HG03139 (cell line): ENCODE data around the gene TMC5.
"Not testable (repeated sequence)": the region's sequence is repeated elsewhere in the genome, so short reads cannot be mapped to it uniquely, and the experiment has no call there.

Experiments used
- ATAC-seq: cut with Tn5 transposase; IDR thresholded peaks from one replicate; pipeline ENCODE4 v1.9.1; 2021; ENCODE audit not compliant: unreplicated experiment

TMC5 gene, protein sequence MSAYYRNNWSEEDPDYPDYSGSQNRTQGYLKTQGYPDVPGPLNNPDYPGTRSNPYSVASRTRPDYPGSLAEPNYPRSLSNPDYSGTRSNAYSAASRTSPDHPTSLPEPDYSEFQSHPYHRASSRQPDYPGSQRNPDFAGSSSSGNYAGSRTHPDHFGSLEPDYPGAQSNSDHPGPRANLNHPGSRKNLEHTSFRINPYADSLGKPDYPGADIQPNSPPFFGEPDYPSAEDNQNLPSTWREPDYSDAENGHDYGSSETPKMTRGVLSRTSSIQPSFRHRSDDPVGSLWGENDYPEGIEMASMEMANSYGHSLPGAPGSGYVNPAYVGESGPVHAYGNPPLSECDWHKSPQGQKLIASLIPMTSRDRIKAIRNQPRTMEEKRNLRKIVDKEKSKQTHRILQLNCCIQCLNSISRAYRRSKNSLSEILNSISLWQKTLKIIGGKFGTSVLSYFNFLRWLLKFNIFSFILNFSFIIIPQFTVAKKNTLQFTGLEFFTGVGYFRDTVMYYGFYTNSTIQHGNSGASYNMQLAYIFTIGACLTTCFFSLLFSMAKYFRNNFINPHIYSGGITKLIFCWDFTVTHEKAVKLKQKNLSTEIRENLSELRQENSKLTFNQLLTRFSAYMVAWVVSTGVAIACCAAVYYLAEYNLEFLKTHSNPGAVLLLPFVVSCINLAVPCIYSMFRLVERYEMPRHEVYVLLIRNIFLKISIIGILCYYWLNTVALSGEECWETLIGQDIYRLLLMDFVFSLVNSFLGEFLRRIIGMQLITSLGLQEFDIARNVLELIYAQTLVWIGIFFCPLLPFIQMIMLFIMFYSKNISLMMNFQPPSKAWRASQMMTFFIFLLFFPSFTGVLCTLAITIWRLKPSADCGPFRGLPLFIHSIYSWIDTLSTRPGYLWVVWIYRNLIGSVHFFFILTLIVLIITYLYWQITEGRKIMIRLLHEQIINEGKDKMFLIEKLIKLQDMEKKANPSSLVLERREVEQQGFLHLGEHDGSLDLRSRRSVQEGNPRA

DNA sequence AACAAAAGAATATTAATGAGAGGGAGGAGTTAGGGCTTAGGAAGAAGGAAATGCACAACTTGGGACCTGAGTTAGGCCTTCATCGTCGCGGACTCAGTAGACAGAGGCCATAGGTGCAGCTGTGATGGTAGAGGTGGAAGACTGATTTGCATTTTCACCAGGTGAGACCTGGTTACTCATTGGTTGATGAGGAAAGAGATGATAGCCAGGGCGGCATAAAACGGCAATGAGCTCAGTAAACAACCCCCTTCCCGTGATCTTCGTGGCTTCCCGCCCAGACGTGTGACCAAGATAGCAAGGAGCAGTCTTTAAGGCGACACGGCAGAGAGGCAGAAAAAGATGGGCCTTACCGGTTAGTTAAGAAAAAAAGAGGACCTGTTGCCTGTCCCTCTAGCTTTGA is at the start of gene TMC5:
TSS of gene TMC5 (plus strand) at position 244 of the 400 bp plus-strand sequence. CDS start 22,156 bp downstream, outside the sequence.
- ATAC-seq = no peak

DNA sequence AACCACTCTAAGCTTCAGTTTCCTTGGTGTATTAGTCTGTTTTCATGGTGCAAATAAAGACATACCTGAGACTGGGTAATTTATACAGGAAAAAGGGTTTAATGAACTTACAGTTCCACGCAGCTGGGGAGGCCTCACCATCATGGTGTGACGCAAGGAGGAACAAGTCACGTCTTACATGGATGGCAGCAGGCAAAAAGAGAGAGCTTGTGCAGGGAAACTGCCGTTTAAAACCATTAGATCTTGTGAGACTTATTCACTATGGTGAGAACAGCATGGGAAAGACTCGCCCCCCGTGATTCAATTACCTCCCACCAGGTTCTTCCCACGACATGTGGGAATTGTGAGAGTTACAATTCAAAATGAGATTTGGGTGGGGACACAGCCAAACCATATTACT is 45.1 kb upstream of the TMC5 start:
- ATAC-seq = not testable (repeated sequence)

GRCh38 chr16:19374402-19374801 is 43.3 kb upstream of the TMC5 start:
- no peak for ATAC-seq

DNA sequence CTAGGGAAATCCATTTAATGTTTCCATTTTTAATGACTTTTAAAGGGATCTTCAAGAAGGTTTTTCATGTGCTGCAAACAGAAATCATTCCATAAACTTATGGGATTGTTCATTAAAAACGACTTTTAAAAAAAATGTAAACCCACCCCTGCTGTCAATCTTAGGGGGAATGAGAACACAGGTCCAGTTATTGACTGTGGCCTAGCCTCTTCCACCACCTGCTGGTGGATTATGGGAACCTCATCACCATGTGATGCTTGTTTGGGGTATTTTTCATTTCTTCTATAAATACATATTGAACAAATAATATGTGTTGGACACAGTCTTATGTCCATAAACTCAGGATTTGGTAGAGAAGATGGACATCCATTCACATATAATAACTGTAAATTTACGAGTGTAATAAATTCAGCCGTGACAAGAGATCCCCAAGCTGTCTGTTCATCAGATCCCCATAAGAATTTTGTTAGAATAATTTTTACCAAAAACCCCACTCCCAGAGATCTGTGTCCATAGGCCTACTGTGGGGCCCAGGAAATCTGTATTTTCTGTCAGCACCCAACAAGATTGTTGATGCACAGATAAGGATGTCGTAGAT is 42.0 kb upstream of the TMC5 start:
- no peak for ATAC-seq

DNA sequence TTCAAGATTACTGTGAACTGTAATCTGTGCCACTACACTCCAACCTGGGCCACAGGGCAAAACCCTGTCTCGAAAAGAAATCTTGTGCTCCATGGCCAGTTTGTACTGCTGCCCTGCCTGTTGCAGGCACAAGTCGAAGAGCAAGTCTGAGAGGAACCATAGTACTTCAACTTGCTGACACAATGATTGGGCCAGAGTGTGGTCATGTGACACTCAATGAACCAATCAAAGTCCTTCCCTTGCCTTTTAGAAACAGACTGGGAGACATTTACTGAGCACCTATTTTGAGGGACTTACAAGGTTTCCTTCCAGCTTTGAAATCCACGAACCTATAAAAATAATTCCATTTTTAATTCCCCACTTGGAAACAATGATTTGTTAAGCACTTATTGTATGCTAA is 39.8 kb upstream of the TMC5 start:
- no peak for ATAC-seq

GRCh38 chr16:19378511-19378910 is 39.2 kb upstream of the TMC5 start:
- no peak for ATAC-seq

- ATAC-seq = no peak
Observed at GRCh38 chr16:19379838-19380237, 37.8 kb upstream of the TMC5 start.

DNA sequence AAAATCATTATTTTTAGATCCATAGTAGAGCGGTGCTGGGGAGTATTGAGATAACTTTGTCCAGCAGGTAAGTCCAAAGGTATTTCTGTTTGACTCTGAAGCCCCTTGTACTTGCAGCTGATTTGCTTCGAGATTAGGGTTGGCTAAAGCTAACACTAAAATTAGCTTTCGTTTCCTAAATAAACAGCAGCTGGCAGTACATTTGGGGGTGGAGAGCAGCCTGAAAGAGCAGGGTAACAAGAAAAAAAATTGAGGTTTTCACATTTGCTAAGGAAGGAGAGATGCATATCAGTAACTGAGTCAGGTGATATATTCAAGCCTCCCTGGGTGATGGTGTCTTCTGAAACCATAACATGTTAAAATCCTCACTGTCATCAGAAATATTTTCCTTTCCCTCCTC is 37.4 kb upstream of the TMC5 start:
- no peak for ATAC-seq

GRCh38 chr16:19382084-19382801 is 35.4 kb upstream of the TMC5 start:
- ATAC-seq = no peak

DNA sequence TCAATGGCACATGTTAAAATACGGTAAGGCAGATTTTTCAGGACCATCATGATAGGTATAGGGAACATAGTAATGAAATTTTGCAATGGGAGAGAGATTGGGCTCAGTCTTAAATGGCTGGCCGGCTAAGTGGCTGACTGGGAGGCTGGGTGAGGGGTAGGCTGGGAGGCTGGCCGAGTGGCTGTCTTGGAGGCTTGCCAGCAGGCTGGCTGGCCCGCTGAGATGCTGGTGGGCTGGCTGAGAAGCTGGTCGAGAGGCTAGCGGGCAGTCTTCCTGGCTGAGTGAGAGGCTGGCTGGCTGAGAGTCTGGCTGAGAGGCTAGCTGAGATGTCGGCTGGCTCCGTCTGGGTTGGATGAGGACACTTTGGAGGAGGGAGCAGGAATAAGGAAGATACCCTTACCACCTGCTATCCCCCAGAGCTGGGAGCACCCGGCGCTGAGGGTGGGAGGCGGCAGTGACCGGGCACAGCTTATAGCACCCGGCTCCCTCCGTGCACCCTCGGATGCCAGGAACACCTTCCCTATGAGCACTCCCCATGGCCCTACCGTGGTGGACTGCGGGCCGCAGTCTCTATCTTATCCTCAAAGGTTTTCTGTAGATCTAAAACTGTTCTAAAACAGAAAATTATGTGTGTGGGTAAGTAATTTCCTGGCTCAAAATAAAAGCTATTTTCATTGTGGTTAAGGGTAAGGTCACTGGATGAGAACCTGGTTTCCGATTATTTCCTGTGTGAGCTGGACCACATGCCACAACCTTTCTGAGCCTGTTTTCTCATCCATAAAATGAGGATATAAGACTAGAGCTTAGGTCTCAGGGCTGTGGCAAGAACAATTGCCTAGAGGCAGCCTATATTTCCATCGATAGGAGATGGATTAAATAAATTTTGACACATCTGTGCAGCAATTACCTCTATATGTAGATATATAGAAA is 34.5 kb upstream of the TMC5 start:
- no peak for ATAC-seq

- ATAC-seq = no peak
Observed at GRCh38 chr16:19384656-19385055, 33.0 kb upstream of the TMC5 start.

DNA sequence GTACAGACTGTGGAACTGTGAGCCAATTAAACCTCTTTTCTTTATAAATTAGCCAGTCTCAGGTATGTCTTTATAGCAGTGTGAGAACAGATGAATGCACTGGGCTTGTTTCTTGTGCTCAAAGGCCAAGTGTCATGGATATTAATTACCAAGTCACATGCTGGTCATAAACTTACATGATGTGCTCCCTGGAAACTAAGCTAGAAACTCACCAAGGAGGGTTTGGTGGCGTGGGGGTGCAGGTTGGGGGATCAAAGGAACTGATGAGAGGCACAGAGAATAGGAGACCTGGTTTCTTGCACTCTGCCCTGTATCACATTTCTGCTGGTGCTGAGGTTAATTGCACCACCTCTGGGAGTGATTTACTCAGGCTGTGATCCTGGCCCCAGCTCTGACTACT is 31.2 kb upstream of the TMC5 start:
- no peak for ATAC-seq

GRCh38 chr16:19389246-19389645 is 28.4 kb upstream of the TMC5 start:
- no peak for ATAC-seq

DNA sequence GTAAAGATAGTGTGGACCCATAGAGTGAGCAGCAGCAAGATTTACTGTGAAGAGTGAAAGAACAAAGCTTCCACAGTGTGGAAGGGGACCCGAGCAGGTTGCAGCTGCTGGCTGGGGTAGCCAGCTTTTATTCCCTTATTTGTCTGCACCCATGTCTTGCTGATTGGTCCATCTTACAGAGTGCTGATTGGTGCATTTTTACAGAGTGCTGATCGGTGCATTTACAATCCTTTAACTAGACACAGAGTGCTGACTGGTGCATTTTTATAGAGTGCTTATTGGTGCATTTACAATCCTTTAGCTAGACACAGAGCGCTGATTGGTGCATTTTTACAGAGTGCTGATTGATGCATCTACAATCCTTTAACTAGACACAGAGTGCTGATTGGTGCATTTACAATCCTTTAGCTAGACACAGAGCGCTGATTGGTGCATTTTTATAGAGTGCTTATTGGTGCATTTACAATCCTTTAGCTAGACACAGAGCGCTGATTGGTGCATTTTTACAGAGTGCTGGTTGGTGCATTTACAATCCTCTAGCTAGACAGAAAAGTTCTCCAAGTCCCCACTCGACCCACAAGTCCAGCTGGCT is 26.4 kb upstream of the TMC5 start:
- not testable (repeated sequence) for ATAC-seq

GRCh38 chr16:19392352-19392751 is 25.3 kb upstream of the TMC5 start:
- no peak for ATAC-seq

DNA sequence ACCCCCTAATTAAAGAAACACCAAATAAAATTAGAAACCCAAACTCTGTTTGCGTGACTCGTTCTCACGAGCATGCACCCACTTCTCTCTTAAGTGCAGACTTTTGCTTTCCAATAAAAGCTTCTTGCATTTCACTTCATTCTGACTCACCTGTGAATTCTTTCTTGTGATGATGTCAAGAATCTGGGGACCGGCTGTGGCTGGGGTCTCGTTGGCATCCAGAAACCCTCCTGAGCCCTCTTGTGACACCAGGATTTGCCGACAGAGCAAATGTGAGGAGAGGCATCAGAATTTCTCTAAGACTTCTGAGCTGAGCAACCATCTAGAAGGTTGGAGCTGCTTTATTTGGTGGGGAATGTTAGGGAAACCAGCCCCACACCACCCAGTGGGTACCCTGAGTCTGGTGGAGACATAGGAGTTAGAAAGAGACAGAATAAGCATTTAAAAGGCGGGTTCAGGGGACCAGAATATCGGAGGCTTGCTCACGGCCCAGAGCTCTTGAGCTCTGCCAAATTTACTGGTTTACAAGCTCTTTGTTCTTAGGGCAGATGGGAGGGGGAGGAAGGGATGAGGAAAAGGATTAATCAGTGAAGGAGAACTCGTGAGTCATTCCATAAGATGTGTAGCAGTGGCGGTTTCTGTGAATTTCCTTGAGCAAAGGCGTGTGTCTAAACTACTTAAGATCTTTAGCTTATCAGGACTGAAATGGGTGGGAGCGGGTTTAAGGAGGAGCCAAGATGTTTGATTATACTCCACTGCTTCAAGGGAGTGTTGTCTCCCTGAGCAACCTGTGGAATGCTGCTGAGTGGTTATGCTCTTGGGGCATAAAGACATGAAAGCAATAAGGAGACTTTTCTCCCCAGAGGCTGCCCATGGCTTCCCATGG is 24.2 kb upstream of the TMC5 start:
- ATAC-seq = no peak

GRCh38 chr16:19395646-19396267 is 21.9 kb upstream of the TMC5 start:
- not testable (repeated sequence) for ATAC-seq

DNA sequence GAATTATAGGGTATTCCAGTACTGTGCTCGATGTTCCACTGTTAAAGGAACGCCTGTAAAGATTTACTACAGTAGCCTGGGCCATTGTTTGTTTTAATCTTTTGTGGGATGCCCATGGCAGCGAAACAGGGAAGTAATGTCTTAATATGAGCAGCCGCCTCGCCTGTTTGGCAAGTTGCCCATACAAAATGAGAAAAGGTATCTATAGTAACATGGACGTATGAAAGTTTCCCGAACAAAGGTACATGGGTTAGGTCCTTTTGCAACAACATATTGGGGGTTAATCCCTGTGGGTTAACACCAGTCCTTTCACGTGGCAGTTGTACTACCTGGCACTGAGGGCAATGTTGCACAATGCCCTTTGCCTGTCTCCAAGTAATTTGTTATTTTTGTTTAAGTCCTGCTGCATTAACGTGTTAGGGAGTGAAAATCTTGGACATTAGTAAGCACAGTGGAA is 21.1 kb upstream of the TMC5 start:
- ATAC-seq = no peak
